K562 (cell line): Measurements from ENCODE around the gene SPATA13. TPM values are rescaled to one million over a fixed set of nuclear protein-coding genes. Genes with fewer than 3 reads are reported as not detected.

ENCODE experiments used
- ATAC-seq: fragments of 200-7000 bp; cut with Tn5 transposase; 3 replicates; pipeline ENCODE4 v1.9.1; 2020; ENCODE audit warnings: moderate library complexity
- BruUV-seq: library from RNA; stranded (reverse); fragments of 400-500 nt; replicated peaks from 2 replicates; lab custom pipeline; 2021; lab: Mats Ljungman, UMichigan
- CTCF ChIA-PET: fragments of 300-600 bp; formaldehyde crosslinking; extraction: SDS; loops from one replicate; lab custom pipeline; 2021; ENCODE audit warnings: low intra/inter-chr PET ratio; lab: Yijun Ruan, JAX
- POLR2A ChIA-PET: fragments of 300-600, 350-650 bp; sonication (Branson Sonifier 250); formaldehyde crosslinking; extraction: SDS; loops from one replicate; lab custom pipeline; 2021; ENCODE audit warnings: antibody characterized with exemption, inconsistent platforms; lab: Yijun Ruan, JAX
- DNase-seq, 4 experiments: peaks; one replicate each; pipeline versions ENCODE4 v3.0.0 to v3.0.0-alpha.2; 2011 to 2018; ENCODE audit warnings: low spot score in 3 of 4, mixed read lengths in 3 of 4; ENCODE audit errors: extremely low read depth in 1 of 4
- FAIRE-seq: peaks from 2 replicates; lab custom pipeline; 2011; peaks lifted over from hg19 to GRCh38; lab: Jason Lieb, UNC
- H2AFZ ChIP-seq: 2 replicates; pipeline ENCODE4 v1.6.0; 2011; ENCODE audit warnings: low read depth, low read length, control low read depth, inconsistent platforms
- H3K27ac ChIP-seq: fragments of 200-600 bp; 3 replicates; pipeline ENCODE4 v1.8.0; 2011; ENCODE audit warnings: low read depth, mild to moderate bottlenecking, control low read depth, inconsistent platforms, low read length, moderate library complexity, mixed read lengths; ENCODE audit errors: extremely low read depth
- H3K27me3 ChIP-seq, 2 experiments: fragments of 300-600 bp in 1 of 2; 2 replicates in 1 of 2; 3 replicates in 1 of 2; pipeline versions ENCODE4 v1.6.0 to v1.8.0; 2011; ENCODE audit warnings: inconsistent platforms in 2 of 2, low read length in 2 of 2, mild to moderate bottlenecking in 1 of 2, mixed read lengths in 1 of 2, moderate library complexity in 1 of 2; ENCODE audit not compliant: control insufficient read depth in 2 of 2, insufficient read depth in 2 of 2
- H3K36me3 ChIP-seq: fragments of 300-600 bp; 3 replicates; pipeline ENCODE4 v1.8.0; 2011; ENCODE audit warnings: mild to moderate bottlenecking, low read length, inconsistent platforms; ENCODE audit not compliant: control insufficient read depth, insufficient read depth
- H3K4me1 ChIP-seq, 2 experiments: fragments of 200-600 bp in 1 of 2; replicated peaks in 1 of 2; 2 replicates in 1 of 2; 3 replicates in 1 of 2; pipeline versions ENCODE4 v1.5.1 to v1.8.0; 2011; ENCODE audit warnings: inconsistent platforms in 2 of 2, low read length in 2 of 2, mild to moderate bottlenecking in 1 of 2, mixed read lengths in 1 of 2, moderate library complexity in 1 of 2; ENCODE audit not compliant: control insufficient read depth in 2 of 2, insufficient read depth in 2 of 2
- H3K4me2 ChIP-seq: 2 replicates; pipeline ENCODE4 v1.6.1; 2011; ENCODE audit warnings: low read length, control low read depth, inconsistent platforms, mixed read lengths; ENCODE audit not compliant: insufficient read depth
- H3K4me3 ChIP-seq: fragments of 200-600 bp; sonication (generic), shearing (Covaris generic); 2 replicates; pipeline ENCODE4 v1.5.1; 2016; ENCODE audit warnings: control low read depth, inconsistent platforms
- H3K79me2 ChIP-seq: fragments of 200-600 bp; 3 replicates; pipeline ENCODE4 v1.8.0; 2011; ENCODE audit warnings: low read length, inconsistent platforms; ENCODE audit not compliant: control insufficient read depth, insufficient read depth
- H3K9ac ChIP-seq, 2 experiments: 2 replicates each; pipeline versions ENCODE4 v1.6.0 to v1.6.1; 2011; ENCODE audit warnings: low read depth in 2 of 2, low read length in 2 of 2, control low read depth in 1 of 2, inconsistent platforms in 1 of 2, mild to moderate bottlenecking in 1 of 2, mixed read lengths in 1 of 2; ENCODE audit not compliant: insufficient read depth in 1 of 2
- H3K9me1 ChIP-seq: one replicate; pipeline ENCODE4 v1.6.0; 2011; ENCODE audit warnings: inconsistent platforms, mild to moderate bottlenecking, low read length, moderate library complexity; ENCODE audit not compliant: control insufficient read depth, insufficient read depth
- H3K9me3 ChIP-seq: replicated peaks from 2 replicates; pipeline ENCODE4 v1.5.1; 2011; ENCODE audit warnings: low read depth, low read length, inconsistent platforms; ENCODE audit not compliant: control insufficient read depth, insufficient read depth
- H4K20me1 ChIP-seq: replicated peaks from 2 replicates; pipeline ENCODE4 v1.6.1; 2011; ENCODE audit warnings: low read length, inconsistent platforms, mixed read lengths; ENCODE audit not compliant: control insufficient read depth, insufficient read depth
- FOXM1 ChIP-seq, 2 experiments: fragments of 450-650 bp in 1 of 2; sonication (generic) in 1 of 2; formaldehyde crosslinking in 1 of 2; IDR thresholded peaks; 2 replicates each; pipeline versions ENCODE4 v1.6.1 to v1.9.0; 2017 to 2022; ENCODE audit warnings: low read depth in 2 of 2, mild to moderate bottlenecking in 2 of 2, missing genetic modification reagents in 1 of 2, moderate library complexity in 1 of 2
- WGBS: fragments of 100-300 bp; shearing (Covaris generic); methylation state at CpG from one replicate; pipeline ENCODE4 v1.1.6; 2016; ENCODE audit warnings: low coverage, mixed read lengths; ENCODE audit not compliant: insufficient coverage; ENCODE audit errors: missing lambda C conversion rate; 5-methylcytosine and 5-hydroxymethylcytosine counted together
- in situ Hi-C: fragments of 300-500 bp; cut with MboI; formaldehyde crosslinking; loops from 4 replicates; pipeline ENCODE4 v1.15.0; 2018; ENCODE audit warnings: inconsistent platforms, mixed read lengths
- intact Hi-C: fragments of 100-400 bp; cut with micrococcal nuclease; formaldehyde crosslinking; loops from 2 replicates; pipeline ENCODE4 v1.14.2; 2022
- polyA plus RNA-seq, 8 experiments: library from polyadenylated mRNA; depleted of rRNA in 4 of 8; stranded (reverse) in 5 of 8; unstranded in 3 of 8; fragments of >200 nt; fragmentation: Nextera tagmentation in 2 of 8; fragmentation: Illumina TruSeq in 1 of 8; extraction: Ambion mirVana in 2 of 8; extraction: Trizol in 1 of 8; gene quantifications; 2 replicates each; pipeline versions ENCODE4 v1.2.1 to v1.2.3, GENCODE V29; 2011 to 2014; ENCODE audit warnings: inconsistent platforms in 1 of 8, missing spikeins in 1 of 8
- total RNA-seq, 7 experiments: library from RNA; depleted of rRNA in 6 of 7; stranded (reverse); fragments of >200 nt in 6 of 7; fragmentation: Illumina TruSeq in 2 of 7; extraction: Trizol in 2 of 7; gene quantifications; 2 replicates each; pipeline versions ENCODE4 v1.2.1 to v1.2.3, GENCODE V29; 2011 to 2021; ENCODE audit warnings: low replicate concordance in 1 of 7
- TF ChIP-seq, protein P1 (sequence below): fragments of 250-450 bp; sonication (Bioruptor Pico); IDR thresholded peaks from 2 replicates; pipeline ENCODE4 v1.8.0; 2022; ENCODE audit warnings: moderate library complexity, mild to moderate bottlenecking, inconsistent platforms

SPATA13 gene
- total and polyA plus RNA-seq, 9 of the 15 experiments (the other 6 are each of a cell fraction or from before 2014, with no cell fraction given): 0.08 to 0.99 (median 0.21) TPM; not detected in 2

DNA sequence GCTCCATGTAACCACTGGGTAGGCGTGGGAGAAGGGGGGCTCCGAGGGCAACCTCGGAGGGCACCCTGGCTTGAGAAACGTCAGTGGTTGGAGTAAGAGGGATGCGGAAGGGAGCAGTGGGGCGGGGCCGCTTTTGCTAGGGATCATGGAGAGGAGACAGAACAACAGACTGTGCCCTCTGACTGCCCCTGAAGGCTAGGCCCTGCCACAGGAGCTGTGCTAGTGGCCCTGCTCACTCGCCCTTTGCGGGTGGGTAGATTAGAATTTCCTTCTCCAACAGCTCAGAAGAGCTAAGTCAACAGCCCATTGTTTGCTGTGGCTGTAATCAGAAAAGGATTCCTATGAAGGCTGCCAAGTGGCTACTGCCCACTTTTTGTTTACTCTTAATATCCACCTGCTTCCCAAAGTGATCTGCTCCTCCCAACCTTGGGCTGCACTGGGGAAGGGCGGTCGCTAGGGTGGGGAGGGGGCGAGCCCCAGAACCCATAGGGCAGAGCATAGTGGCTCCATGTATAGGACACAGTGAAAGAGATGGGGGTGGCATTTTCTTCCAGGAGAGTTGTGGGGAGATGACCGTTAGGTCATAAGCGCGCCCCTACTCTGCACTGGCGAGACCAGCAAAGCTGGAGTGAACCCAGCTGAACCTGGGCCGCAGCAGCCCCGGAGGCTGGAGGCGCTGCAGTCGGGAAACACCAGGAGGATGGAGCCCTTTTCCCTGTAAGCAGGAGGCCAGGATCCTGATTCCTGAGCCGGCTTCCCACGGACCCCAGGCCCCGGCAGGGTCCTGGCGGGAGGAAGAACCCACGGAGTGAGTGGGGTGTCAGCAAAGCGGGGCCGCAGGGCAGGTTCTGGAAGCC lies 146.9 kb downstream of the SPATA13 start:
- H2AFZ ChIP-seq: no peak overlapping the region
- no peaks in the 10 kb centered on the region for H3K79me2 ChIP-seq
- no peaks in the 10 kb centered on the region for H3K9me3 ChIP-seq
- H4K20me1 ChIP-seq: no peaks in the 10 kb centered on the region
- no peak overlapping the region for H3K27ac ChIP-seq
- ATAC-seq (no peak), DNase-seq (no peak)
- H3K27me3 ChIP-seq: peaks cover 5 to 16% of the 10 kb centered on the region in 2 experiments; a peak in 4 of 5 replicates
- H3K4me3 ChIP-seq: no peak overlapping the region
- CTCF ChIA-PET: no interaction called here
- no peak overlapping the region for H3K9ac ChIP-seq
- no TSS peak for BruUV-seq
- H3K4me2 ChIP-seq: no peak overlapping the region
- in situ Hi-C loops: no loop called here
- POLR2A ChIA-PET: no interaction called here
- H3K36me3 ChIP-seq: no peaks in the 10 kb centered on the region
- no peaks in the 10 kb centered on the region for H3K9me1 ChIP-seq
- TF ChIP-seq FOXM1 (IDR thresholded peaks at IDR 0.05; ENCODE audit: low read depth) (no peak), FOXM1 (CRISPR knock-in tag; IDR thresholded peaks at IDR 0.05; ENCODE audit: low read depth) (no peak)
- TF ChIP-seq, protein P1, sequence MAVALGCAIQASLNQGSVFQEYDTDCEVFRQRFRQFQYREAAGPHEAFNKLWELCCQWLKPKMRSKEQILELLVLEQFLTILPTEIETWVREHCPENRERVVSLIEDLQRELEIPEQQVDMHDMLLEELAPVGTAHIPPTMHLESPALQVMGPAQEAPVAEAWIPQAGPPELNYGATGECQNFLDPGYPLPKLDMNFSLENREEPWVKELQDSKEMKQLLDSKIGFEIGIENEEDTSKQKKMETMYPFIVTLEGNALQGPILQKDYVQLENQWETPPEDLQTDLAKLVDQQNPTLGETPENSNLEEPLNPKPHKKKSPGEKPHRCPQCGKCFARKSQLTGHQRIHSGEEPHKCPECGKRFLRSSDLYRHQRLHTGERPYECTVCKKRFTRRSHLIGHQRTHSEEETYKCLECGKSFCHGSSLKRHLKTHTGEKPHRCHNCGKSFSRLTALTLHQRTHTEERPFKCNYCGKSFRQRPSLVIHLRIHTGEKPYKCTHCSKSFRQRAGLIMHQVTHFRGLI: no peak
- TF ChIP-seq, all 486 proteins: peak for 0
- intact Hi-C loops: no loop called here
- H3K4me1 ChIP-seq: no peaks in the 10 kb centered on the region; a peak in 1 of 5 replicates
- no peak for FAIRE-seq
- 2% methylated on average over 13 of the region's 27 CpGs for WGBS
